ENCODE data around the gene MAP4K4.

DNA sequence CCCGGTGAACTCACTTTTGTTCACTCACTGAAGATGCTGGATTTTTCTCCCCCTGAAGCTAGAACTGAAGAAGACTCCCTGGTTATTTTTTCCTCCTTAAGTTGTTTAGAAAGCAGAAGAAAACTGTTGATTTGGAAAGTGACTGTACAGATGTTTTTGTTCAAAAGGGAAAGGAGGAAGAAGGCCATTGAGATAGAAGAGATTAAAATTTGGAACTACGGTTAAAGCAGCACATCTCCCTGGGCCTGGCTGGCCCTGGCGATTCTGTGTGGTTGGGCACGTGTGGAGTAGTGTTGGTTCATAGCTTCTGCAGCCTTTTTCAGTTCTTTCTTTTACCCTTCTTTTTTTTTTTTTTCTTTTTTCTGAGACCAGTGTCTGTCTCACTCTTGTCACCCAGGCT is 109.2 kb downstream of the MAP4K4 start:
- TF ChIP-seq EZH2 (IDR thresholded peaks at IDR 0.05; ENCODE audit: insufficient read depth, poor library complexity, severe bottlenecking) (no peak), EZH2phosphoT487 (IDR thresholded peaks at IDR 0.05; ENCODE audit: insufficient read depth, low read depth) (no peak)

Data from GM23248 (cell line).